AG09309 (cell line): ENCODE measurements around the gene PHF5A.

ENCODE experiments used
- DNase-seq: peaks from one replicate; pipeline ENCODE4 v3.0.0-alpha.2; 2010; ENCODE audit warnings: low read depth
- H3K4me3 ChIP-seq: 2 replicates; pipeline ENCODE4 v1.5.1; 2011; ENCODE audit warnings: mild to moderate bottlenecking, low read depth, low read length, moderate library complexity; ENCODE audit not compliant: control insufficient read depth
- CTCF ChIP-seq: IDR thresholded peaks from 2 replicates; pipeline ENCODE4 v1.5.1; 2011; ENCODE audit warnings: mild to moderate bottlenecking, low read depth, low read length, inconsistent platforms; ENCODE audit not compliant: insufficient read depth, control insufficient read depth; ENCODE audit errors: missing control alignments

PHF5A gene

GRCh38 chr22:41411021-41411851, 57.3 kb downstream of the PHF5A start:
- no peak overlapping the region for H3K4me3 ChIP-seq
- no peak for TF ChIP-seq CTCF
- DNase-seq: no peak

- DNase-seq: no peak
- no peak for TF ChIP-seq CTCF
- no peak overlapping the region for H3K4me3 ChIP-seq
Measured at GRCh38 chr22:41410311-41410751, 58.2 kb downstream of the PHF5A start.
